AG10803 (cell line): ENCODE data around the gene NOX5.

ENCODE experiments used
- DNase-seq: peaks from one replicate; pipeline ENCODE4 v3.0.0; 2010; ENCODE audit warnings: low read depth
- H3K4me3 ChIP-seq: 2 replicates; pipeline ENCODE4 v1.5.1; 2011; ENCODE audit warnings: mild to moderate bottlenecking, low read length, control low read depth
- TF ChIP-seq, protein P1 (sequence below): conservative IDR thresholded peaks from 2 replicates; pipeline ENCODE4 v1.5.1; 2011; ENCODE audit warnings: mild to moderate bottlenecking, low read length, control low read depth, inconsistent platforms

The NOX5 gene

DNA sequence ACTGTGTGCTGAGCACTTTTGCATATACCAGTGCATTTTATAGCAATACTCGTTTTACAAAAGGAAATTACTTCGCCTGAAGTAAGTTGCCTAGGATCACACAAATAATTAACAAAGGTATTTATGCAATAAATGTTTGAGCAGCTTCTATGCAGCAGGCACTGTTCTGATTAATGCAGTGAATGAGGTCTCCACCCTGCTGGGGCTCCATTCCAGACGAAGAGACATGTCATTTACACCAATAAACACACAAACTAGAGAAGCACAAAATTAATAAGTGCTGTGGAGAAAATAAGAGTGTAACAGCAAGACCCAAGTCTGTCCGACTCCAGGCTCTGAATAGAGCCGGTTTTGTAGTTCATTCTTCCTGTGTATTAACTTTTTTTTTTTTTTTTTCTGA lies 17.5 kb downstream of the NOX5 start:
- no peak overlapping the region; the same call in 1 of the 2 replicates for H3K4me3 ChIP-seq
- no peak for DNase-seq
- TF ChIP-seq, protein P1, sequence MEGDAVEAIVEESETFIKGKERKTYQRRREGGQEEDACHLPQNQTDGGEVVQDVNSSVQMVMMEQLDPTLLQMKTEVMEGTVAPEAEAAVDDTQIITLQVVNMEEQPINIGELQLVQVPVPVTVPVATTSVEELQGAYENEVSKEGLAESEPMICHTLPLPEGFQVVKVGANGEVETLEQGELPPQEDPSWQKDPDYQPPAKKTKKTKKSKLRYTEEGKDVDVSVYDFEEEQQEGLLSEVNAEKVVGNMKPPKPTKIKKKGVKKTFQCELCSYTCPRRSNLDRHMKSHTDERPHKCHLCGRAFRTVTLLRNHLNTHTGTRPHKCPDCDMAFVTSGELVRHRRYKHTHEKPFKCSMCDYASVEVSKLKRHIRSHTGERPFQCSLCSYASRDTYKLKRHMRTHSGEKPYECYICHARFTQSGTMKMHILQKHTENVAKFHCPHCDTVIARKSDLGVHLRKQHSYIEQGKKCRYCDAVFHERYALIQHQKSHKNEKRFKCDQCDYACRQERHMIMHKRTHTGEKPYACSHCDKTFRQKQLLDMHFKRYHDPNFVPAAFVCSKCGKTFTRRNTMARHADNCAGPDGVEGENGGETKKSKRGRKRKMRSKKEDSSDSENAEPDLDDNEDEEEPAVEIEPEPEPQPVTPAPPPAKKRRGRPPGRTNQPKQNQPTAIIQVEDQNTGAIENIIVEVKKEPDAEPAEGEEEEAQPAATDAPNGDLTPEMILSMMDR = no peak

DNA sequence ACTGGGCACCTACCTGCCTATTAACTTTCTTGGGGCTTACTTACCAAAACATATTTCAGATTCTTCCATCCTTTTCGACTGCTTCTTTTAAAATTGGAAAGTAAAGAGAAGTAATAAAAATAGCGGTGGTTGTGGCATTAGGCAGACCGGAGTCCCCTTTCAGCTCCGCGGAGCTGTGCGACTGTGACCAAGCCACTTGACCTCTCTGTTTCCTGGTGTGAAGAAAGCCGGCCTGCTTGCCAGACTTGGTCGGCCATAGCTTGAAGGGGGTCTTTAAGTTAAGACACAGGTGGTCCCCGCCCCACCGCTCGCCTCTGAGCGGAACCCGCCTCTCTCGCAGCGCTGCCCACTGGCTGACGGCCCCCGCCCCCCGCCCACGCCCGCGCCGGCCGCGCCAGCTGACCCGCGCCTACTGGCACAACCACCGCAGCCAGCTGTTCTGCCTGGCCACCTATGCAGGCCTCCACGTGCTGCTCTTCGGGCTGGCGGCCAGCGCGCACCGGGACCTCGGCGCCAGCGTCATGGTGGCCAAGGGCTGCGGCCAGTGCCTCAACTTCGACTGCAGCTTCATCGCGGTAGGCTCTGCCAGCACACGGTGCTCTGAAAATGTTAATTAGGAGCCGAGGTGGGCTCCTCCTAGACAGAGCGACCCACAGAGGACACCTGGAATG lies 18.3 kb downstream of the NOX5 start:
- TF ChIP-seq, protein P1 = no peak
- DNase-seq = no peak
- H3K4me3 ChIP-seq = no peak overlapping the region

DNA sequence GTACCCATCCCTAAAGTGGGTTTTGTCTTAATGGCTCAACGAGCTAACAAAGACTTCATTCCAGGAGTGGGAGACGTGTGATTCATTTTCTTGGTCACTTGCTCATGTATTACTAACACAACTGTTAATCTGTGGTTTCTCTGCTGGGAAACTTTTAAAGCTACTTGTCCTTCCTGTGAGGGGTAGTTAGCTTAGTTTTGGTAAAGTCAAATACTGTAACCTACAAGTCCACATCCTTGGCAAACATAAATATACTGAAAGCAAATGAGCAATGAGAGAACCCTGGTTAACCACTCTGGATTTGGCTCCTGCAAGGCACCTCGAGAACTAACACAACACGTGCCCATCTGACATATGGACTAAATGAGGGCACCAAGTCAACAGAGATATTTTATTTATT lies 19.9 kb downstream of the NOX5 start:
- TF ChIP-seq, protein P1 = no peak
- H3K4me3 ChIP-seq = no peak overlapping the region
- DNase-seq = peak; percentile 83

DNA sequence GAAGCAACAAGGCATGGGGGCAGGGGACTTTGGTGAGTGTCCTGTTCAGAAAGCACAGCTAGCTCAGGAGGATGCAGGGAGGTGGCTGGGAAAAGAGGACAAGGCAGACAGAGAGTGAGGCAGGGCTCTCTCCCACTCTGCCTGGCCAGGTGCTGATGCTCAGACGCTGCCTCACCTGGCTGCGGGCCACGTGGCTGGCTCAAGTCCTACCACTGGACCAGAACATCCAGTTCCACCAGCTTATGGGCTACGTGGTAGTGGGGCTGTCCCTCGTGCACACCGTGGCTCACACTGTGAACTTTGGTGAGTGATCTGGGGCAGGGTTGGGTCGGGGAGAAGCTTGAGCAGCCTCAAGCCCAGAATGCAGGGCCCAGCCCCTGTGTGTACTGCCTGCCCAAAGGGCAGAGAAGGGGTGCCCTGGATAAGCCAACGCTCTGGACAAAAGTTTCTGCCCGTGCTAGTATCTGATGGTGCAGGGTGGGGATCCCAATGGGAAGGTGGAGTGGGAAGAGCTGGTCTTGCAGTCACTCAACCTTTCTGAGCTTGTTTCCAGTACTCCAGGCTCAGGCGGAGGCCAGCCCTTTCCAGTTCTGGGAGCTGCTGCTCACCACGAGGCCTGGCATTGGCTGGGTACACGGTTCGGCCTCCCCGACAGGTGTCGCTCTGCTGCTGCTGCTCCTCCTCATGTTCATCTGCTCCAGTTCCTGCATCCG lies 20.9 kb downstream of the NOX5 start:
- TF ChIP-seq, protein P1 = no peak
- H3K4me3 ChIP-seq = no peak overlapping the region
- no peak for DNase-seq

DNA sequence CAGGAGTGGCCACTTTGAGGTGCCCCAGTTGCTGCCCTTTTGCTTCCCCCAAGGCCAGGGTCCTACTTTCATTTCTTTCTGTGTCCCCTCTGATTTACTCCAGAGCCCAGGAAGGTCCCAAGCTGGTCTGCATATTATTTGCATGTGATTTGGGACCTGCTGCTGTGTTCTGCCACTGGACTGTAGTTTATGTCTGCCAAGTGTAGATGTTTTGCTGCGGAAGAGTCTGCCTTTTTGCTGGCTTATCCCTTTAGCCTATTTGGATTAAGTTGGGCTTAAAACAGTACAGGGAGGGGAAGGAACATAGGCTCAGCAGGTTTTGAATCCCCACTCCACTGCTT lies 21.4 kb downstream of the NOX5 start:
- no peak overlapping the region for H3K4me3 ChIP-seq
- TF ChIP-seq, protein P1 = no peak
- no peak for DNase-seq

DNA sequence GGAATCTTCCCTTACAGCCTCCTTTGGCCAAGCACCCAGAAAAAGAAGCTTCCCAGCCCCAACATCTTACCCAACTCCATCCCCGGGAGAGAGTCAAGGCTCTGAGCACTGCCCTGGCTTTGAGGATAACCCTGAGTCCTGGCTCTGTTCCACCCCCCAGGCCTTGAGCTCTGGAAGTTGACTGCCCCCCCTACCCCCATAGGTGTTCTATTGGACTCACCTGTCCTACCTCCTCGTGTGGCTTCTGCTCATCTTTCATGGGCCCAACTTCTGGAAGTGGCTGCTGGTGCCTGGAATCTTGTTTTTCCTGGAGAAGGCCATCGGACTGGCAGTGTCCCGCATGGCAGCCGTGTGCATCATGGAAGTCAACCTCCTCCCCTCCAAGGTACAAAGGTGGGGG lies 22.3 kb downstream of the NOX5 start:
- TF ChIP-seq, protein P1 = no peak
- H3K4me3 ChIP-seq = no peak overlapping the region
- DNase-seq = no peak

DNA sequence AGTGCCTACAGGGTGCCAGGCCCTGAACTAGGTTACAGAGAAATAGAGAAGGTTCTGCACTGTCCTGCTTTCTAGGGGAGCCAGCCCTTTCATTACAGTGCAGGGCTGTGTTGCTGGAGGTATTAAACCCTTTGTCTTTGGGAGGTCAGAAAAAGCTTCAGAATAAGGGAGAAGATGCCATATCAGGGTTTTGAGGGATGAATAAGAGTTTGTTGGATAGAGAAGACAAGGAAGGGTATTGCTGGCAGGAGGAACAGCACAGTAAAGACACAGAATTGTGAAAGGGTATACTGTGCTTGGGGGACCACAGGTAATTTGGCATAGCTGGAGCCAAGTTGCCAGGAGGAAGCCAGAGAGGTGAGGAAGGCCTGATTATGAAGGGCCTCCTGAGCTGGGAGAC lies 23.0 kb downstream of the NOX5 start:
- H3K4me3 ChIP-seq = no peak overlapping the region
- DNase-seq = no peak
- TF ChIP-seq, protein P1 = no peak
